ENCODE measurements around the gene SLC16A10.

Gene SLC16A10

DNA sequence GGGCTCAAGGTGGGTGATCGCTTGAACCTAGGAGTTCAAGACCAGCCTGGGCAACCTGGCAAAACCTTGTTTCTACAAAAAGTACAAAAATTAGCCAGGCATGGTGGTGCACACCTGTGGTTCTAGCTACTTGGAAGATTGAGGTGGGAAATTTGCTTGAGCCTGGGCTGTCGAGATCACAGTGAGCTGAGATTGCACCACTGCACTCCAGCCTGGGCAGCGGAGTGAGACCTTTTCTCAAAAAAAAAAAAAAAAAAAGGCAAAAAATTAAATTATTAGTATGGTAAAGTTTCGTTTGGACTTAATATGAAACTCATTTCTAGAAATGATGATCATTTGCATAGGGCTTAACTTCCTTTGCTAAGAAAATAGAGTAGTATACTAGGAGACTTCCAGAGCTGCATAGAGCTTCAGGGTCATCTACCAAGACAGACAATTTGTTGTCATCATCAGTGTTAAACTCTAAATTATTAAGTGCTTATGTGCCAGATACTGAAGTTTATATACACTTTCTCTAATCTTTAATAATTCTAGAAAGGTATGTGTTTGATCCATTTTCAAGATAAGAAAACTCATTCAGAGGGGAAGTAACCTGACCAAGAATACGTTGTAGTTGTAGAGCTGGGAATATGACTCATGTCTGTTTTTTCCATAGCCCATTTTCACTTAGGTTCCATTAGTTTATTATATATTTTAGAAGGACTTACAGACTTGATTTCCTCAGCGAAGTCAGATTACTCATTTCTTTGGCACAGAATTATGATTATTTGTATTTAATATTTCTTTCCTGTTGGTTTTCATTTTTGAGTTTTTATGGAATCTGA lies 84.5 kb downstream of the SLC16A10 start:
- Histone ChIP-seq H3K36me3 (peaks cover 0 to 74% (median 0%) of the 10 kb centered on the region in 11 experiments; a peak in 4 of 22 replicates), H3K27ac (no peak overlapping the region), H4K20me1 (peaks cover 0 to 99% (median 0%) of the 10 kb centered on the region in 11 experiments; a peak in 4 of 22 replicates), H3K27me3 (no peaks in the 10 kb centered on the region), H3K9me3 (replicated peaks in 1 of 11) (peaks cover 0 to 4% (median 0%) of the 10 kb centered on the region in 11 experiments; a peak in 1 of 22 replicates), H3K9ac (no peak overlapping the region), H3K4me1 (peaks cover 13 to 52% (median 20%) of the 10 kb centered on the region in 10 experiments), H3K4me3 (no peak overlapping the region), H3K4me2 (peak overlapping the region in 2 of 11 experiments; percentile 33 to 36; a peak in 3 of 22 replicates)
- no peak for TF ChIP-seq Cebpa-rat (IDR thresholded peaks at IDR 0.05)

DNA sequence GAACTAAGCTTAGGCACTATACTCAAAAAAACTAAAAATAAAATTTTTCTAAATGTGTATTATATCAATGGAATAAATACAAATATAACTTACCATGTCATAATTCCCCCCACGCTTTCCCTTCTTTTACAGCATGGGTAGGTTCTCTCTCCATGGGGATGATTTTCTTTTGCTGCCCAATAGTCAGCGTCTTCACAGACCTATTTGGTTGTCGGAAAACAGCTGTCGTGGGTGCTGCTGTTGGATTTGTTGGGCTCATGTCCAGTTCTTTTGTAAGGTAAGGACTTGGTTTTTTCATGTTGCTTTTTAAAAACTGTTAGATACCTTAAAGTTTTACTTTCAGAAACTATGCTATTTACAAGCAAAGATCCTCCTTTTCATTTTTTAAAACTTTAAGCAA lies 85.3 kb downstream of the SLC16A10 start:
- Histone ChIP-seq H3K4me1 (peaks cover 13 to 52% (median 20%) of the 10 kb centered on the region in 10 experiments), H3K27ac (no peak overlapping the region), H3K9ac (no peak overlapping the region), H3K36me3 (peaks cover 0 to 77% (median 0%) of the 10 kb centered on the region in 11 experiments; a peak in 4 of 22 replicates), H3K4me2 (no peak overlapping the region), H3K9me3 (replicated peaks in 1 of 11) (peaks cover 0 to 4% (median 0%) of the 10 kb centered on the region in 11 experiments; a peak in 1 of 22 replicates), H3K4me3 (no peak overlapping the region), H4K20me1 (peaks cover 0 to 99% (median 0%) of the 10 kb centered on the region in 11 experiments; a peak in 4 of 22 replicates), H3K27me3 (no peaks in the 10 kb centered on the region)
- no peak for TF ChIP-seq Cebpa-rat (IDR thresholded peaks at IDR 0.05)

DNA sequence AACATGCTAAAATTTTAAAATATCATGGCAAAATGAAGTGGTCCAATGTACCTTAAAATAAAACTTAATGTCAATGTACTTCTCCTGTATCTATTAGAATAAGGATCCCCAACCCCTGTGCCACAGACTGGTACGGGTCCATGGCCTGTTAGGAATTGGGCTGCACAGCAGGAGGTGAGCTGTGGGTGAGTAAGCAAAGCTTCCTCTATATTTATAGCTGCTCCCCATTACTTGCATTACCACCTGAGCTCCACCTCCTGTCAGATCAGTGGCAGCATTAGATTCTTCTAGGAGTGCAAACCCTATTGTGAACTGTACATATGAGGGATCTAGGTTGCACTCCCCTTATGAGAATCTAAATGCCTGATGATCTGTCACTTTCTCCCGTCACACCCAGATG lies 86.0 kb downstream of the SLC16A10 start:
- TF ChIP-seq Cebpa-rat (IDR thresholded peaks at IDR 0.05): no peak
- H4K20me1 ChIP-seq: peaks cover 0 to 99% (median 0%) of the 10 kb centered on the region in 11 experiments; a peak in 4 of 22 replicates
- peaks cover 13 to 52% (median 20%) of the 10 kb centered on the region in 10 experiments for H3K4me1 ChIP-seq
- no peak overlapping the region for H3K4me3 ChIP-seq
- H3K9ac ChIP-seq: no peak overlapping the region
- H3K27me3 ChIP-seq: no peaks in the 10 kb centered on the region
- H3K4me2 ChIP-seq: peak overlapping the region in 9 of 11 experiments; percentile 7 to 59 (median 40); a peak in 9 of 22 replicates
- no peak overlapping the region for H3K27ac ChIP-seq
- H3K36me3 ChIP-seq: peaks cover 0 to 80% (median 0%) of the 10 kb centered on the region in 11 experiments; a peak in 4 of 22 replicates
- 0 out of 22 replicates have a peak, but pooled peaks cover 0 to 4% (median 0%) of the 10 kb centered on the region in 11 experiments for H3K9me3 ChIP-seq (replicated peaks in 1 of 11)

DNA sequence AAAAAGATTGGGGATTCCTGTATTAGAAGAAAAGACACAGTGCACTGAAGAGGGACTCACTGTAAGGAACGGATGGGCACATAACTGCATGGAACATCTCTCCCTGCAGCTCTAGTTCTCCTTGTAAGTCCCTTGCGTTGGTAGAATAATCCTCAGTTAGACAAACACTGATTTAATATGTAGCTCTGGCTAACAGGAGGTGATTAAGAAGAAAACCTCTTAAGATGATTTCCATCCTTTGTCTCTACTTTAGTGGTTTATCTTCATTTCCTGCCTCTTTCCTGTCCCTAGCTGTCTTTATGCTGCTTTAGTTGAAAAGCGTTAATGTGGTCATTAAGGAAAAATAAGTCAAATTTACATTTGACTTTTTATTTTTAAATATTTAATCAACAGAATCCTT lies 86.6 kb downstream of the SLC16A10 start:
- Histone ChIP-seq H3K36me3 (peaks cover 0 to 81% (median 0%) of the 10 kb centered on the region in 11 experiments; a peak in 4 of 22 replicates), H3K4me2 (peak overlapping the region; percentile 2 to 59 (median 42); a peak in 17 of 22 replicates), H3K9ac (no peak overlapping the region), H3K27ac (no peak overlapping the region), H3K4me3 (no peak overlapping the region), H4K20me1 (peaks cover 0 to 95% (median 0%) of the 10 kb centered on the region in 11 experiments; a peak in 4 of 22 replicates), H3K27me3 (no peaks in the 10 kb centered on the region), H3K4me1 (peaks cover 13 to 52% (median 20%) of the 10 kb centered on the region in 10 experiments), H3K9me3 (replicated peaks in 1 of 11) (0 out of 22 replicates have a peak, but pooled peaks cover 0 to 4% (median 0%) of the 10 kb centered on the region in 11 experiments)
- TF ChIP-seq Cebpa-rat (IDR thresholded peaks at IDR 0.05): no peak

DNA sequence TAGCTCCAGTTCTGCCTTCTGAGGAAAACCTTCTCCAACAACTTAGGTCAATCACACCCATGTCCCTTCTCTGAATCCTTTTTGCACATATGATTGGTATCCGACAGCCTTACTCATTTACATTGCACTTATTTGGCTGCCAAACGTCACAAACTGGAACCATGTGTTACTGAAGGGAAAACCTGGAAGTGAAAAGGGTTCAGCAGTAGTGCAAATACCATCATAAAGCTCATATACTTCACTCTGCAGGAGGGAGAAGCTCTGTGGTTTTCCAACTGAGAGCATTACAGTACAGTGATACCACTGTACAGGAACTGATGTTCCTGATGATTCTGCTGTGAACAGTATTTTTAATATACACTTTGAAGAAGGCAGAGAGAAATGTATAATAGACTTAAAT lies 87.8 kb downstream of the SLC16A10 start:
- TF ChIP-seq Cebpa-rat (IDR thresholded peaks at IDR 0.05): no peak
- H3K4me3 ChIP-seq: no peak overlapping the region
- peaks cover 13 to 50% (median 20%) of the 10 kb centered on the region in 10 experiments for H3K4me1 ChIP-seq
- H3K9me3 ChIP-seq (replicated peaks in 1 of 11): 0 out of 22 replicates have a peak, but pooled peaks cover 0 to 4% (median 0%) of the 10 kb centered on the region in 11 experiments
- peak overlapping the region in 3 of 11 experiments; percentile 23 to 59 (median 34); a peak in 4 of 22 replicates for H3K4me2 ChIP-seq
- H3K36me3 ChIP-seq: peaks cover 0 to 86% (median 0%) of the 10 kb centered on the region in 11 experiments; a peak in 4 of 22 replicates
- H4K20me1 ChIP-seq: peaks cover 0 to 95% (median 0%) of the 10 kb centered on the region in 11 experiments; a peak in 4 of 22 replicates
- H3K27ac ChIP-seq: no peak overlapping the region
- H3K9ac ChIP-seq: no peak overlapping the region
- no peaks in the 10 kb centered on the region for H3K27me3 ChIP-seq

DNA sequence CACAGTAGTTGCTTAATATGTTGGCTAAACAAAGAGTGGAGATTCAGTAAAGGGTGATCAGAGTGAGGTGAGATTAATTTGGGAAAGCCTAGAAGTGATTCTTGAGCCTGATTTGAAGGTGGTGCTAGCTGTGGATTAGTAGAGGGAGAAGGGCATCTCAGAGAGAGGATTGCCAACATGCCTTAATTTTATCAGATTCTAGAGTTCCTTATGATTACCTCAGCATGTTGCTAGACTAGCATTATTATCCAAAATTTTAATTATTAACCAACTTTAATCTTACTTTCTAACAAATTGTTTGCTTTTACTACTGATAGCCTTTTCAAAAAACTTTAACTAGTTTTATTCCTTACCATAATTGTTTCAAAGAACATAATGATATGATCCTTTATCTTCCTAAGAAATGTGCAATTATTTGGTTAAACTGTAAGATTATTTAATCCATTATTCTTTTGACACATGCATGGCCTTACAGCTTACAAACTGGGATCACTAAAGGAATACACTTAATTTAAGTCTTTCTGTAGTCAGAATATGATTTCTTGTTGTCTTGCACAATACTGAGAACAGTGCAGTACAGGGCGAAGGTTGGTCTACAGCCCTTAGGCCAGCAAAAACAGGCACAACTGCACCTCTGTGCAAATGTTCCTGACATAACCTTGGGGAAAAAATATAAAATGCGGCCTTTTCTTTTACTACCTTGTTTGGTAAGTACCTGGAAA lies 88.9 kb downstream of the SLC16A10 start:
- no peaks in the 10 kb centered on the region for H3K9me3 ChIP-seq (replicated peaks in 1 of 11)
- peaks cover 13 to 39% (median 20%) of the 10 kb centered on the region in 10 experiments for H3K4me1 ChIP-seq
- H3K36me3 ChIP-seq: peaks cover 0 to 87% (median 0%) of the 10 kb centered on the region in 11 experiments; a peak in 4 of 22 replicates
- H3K27ac ChIP-seq: no peak overlapping the region
- peaks cover 0 to 93% (median 0%) of the 10 kb centered on the region in 11 experiments; a peak in 4 of 22 replicates for H4K20me1 ChIP-seq
- H3K9ac ChIP-seq: no peak overlapping the region
- no peaks in the 10 kb centered on the region for H3K27me3 ChIP-seq
- H3K4me3 ChIP-seq: no peak overlapping the region
- no peak overlapping the region for H3K4me2 ChIP-seq
- no peak for TF ChIP-seq Cebpa-rat (IDR thresholded peaks at IDR 0.05)

DNA sequence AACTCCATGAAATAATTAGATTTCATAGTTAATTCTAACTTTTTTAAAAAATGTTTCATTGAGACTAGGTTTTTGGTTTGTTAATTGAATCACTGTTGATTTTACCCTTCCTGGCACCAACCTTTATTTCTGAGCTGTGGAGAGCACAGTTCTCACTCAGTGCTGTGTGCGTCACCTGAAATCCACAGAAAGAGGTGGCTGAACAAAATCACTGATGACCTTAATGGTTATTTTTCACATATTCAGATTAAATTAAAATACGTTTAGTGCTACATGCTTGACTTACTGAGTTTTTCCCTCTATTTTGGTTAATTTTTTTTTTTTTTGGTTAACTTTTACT lies 89.4 kb downstream of the SLC16A10 start:
- Histone ChIP-seq H3K9me3 (replicated peaks in 1 of 11) (no peaks in the 10 kb centered on the region), H3K27me3 (no peaks in the 10 kb centered on the region), H3K4me3 (no peak overlapping the region), H3K36me3 (peaks cover 0 to 88% (median 0%) of the 10 kb centered on the region in 11 experiments; a peak in 4 of 22 replicates), H4K20me1 (peaks cover 0 to 93% (median 0%) of the 10 kb centered on the region in 11 experiments; a peak in 4 of 22 replicates), H3K4me1 (peaks cover 13 to 33% (median 20%) of the 10 kb centered on the region in 10 experiments), H3K27ac (no peak overlapping the region), H3K9ac (no peak overlapping the region), H3K4me2 (no peak overlapping the region)
- TF ChIP-seq Cebpa-rat (IDR thresholded peaks at IDR 0.05): no peak

DNA sequence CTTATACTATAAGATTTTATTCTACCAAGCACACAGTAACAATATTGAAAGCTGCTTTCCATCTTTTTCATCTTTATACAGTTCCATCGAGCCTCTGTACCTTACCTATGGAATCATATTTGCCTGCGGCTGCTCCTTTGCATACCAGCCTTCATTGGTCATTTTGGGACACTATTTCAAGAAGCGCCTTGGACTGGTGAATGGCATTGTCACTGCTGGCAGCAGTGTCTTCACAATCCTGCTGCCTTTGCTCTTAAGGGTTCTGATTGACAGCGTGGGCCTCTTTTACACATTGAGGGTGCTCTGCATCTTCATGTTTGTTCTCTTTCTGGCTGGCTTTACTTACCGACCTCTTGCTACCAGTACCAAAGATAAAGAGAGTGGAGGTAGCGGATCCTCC lies 89.8 kb downstream of the SLC16A10 start:
- no peak overlapping the region for H3K27ac ChIP-seq
- H3K9me3 ChIP-seq (replicated peaks in 1 of 11): no peaks in the 10 kb centered on the region
- TF ChIP-seq Cebpa-rat (IDR thresholded peaks at IDR 0.05): no peak
- H3K4me1 ChIP-seq: peaks cover 13 to 29% (median 20%) of the 10 kb centered on the region in 10 experiments
- peaks cover 0 to 93% (median 0%) of the 10 kb centered on the region in 11 experiments; a peak in 4 of 22 replicates for H3K36me3 ChIP-seq
- H4K20me1 ChIP-seq: peaks cover 0 to 93% (median 0%) of the 10 kb centered on the region in 11 experiments; a peak in 4 of 22 replicates
- no peak overlapping the region for H3K4me2 ChIP-seq
- H3K9ac ChIP-seq: no peak overlapping the region
- H3K27me3 ChIP-seq: no peaks in the 10 kb centered on the region
- no peak overlapping the region for H3K4me3 ChIP-seq

All from BLaER1 treated with 17β-estradiol and CSF1 and Interleukin-3, amounts not matched to agents 10 nM and 100 nM (cell line).